GM12892 (cell line): Measurements from ENCODE around the gene MRPL43.

ENCODE experiments used
- DNase-seq: peaks from one replicate; pipeline ENCODE4 v3.0.0; 2011; ENCODE audit not compliant: insufficient read length
- FAIRE-seq: peaks from 2 replicates; lab custom pipeline; 2011; peaks lifted over from hg19 to GRCh38; lab: Jason Lieb, UNC
- POLR2A ChIP-seq: IDR thresholded peaks from 2 replicates; pipeline ENCODE4 v1.6.1; 2011; ENCODE audit warnings: low read depth, low read length, control low read depth
- POLR2AphosphoS5 ChIP-seq: IDR thresholded peaks from 2 replicates; pipeline ENCODE4 v1.6.1; 2011; ENCODE audit warnings: low read depth, low read length, control low read depth
- TAF1 ChIP-seq: IDR thresholded peaks from 2 replicates; pipeline ENCODE4 v1.6.1; 2011; ENCODE audit warnings: low read depth, mild to moderate bottlenecking, control low read depth, low read length, borderline replicate concordance

Gene MRPL43

DNA sequence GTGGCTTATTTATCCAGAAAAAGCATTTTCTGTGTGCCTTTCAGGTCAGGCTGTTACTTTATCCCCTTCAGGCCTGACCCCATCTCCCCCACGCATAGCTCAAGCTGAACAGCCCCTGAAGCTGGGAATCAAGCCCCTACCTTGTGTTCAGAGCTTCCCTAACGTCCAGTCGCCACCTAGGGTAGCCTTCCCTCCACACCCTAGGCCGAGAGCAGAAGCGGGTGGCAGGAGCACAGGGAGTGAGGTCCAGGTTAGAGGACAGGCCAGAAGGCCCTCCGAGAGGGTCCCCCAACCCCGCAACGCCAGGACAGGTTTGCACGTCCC, 18.5 kb downstream of the MRPL43 start:
- TF ChIP-seq POLR2AphosphoS5 (no peak), TAF1 (no peak), POLR2A (no peak)
- DNase-seq: no peak
- no peak for FAIRE-seq

DNA sequence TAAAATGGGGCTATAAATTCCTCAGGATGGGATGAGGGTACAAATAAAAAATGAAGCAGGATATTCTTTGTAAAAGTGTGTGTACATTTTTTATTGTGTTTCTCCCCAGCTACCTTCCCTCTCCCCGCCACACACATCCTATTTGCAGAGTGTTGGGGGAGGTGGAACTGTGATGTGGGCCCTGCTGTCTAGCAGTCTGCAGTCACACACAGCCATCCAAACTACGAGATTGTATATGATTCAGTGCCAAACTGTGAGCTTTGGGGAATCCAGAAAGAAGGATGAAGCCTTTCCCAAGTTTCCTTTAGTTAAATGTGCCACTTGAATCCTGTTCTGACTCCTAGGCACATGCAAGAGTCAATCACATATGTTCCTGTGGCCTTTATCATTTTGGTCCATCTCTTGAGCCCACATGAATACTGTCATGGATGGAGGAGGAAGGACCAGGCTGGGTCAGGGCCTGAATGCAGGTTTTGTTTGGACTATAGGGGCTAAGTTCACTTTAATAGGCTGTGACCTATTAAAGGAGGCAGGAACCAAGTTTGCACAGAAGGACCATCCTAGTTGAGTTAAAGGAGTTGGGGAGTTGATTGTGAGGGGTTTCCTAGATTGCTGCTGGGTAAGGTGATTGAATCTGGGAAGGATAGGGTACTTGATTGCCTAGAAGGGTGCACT, 19.1 kb downstream of the MRPL43 start:
- TF ChIP-seq POLR2A: no peak
- no peak for TF ChIP-seq TAF1
- TF ChIP-seq POLR2AphosphoS5: no peak
- FAIRE-seq (no peak), DNase-seq (no peak)

DNA sequence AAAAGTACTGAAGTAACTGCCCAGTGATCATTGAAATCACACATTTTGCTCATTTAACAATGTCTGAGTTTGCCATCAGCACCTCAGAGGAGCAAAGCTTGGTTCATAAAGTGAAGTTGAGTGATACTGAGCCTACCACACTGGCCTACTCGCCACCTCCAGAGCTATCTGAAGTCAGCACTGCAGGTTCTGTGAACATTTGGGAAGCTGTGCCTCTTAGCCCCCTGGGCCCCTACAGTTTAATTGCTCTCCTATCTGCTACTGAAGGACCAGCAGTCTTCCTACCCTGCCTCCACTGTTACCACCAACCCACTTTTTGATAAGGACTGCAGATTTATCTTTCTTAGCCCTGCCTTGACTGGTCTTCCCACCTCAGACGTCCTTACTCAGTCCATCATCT, 20.0 kb downstream of the MRPL43 start:
- no peak for DNase-seq
- no peak for FAIRE-seq
- TF ChIP-seq POLR2A (no peak), POLR2AphosphoS5 (no peak), TAF1 (no peak)

DNA sequence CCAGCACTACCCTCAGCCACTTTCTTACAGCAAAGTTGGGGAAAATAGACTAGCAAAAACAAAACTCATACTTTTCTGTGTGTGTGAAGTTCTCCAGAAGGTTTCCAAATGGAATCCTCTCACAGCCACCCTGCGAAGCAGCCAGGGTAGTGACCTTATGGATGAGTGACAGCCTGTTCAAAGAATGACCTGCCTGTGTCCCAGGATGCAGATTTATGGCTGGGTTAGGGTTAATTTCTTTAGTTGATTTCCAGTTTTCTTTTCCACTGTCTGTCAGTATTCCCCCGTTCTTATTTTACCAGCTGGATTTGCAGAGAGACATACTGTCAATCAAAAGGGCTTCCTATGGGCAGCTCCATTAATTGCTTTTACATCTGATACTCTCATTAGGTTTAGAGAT, 20.4 kb downstream of the MRPL43 start:
- no peak for TF ChIP-seq POLR2AphosphoS5
- TF ChIP-seq POLR2A: no peak
- TF ChIP-seq TAF1: no peak
- FAIRE-seq (no peak), DNase-seq (no peak)

DNA sequence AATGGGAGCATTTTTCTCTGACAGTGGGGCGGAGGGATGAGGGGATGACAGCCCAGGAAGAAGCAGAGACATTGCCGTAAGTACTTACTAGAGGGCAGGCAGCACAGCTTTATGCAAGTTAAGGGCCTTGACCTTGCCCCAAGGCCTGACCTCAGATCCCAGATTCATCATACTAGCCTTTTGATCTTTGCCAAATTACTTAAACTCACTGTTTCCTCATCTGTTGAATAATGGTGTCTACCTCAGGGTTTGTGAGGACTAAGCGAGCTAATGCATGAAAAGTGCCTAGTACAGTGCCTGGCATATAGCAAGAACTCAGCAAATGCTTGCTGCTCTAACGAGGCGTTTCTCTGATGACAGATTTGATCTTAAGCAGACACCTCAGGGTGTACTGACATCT, 21.5 kb downstream of the MRPL43 start:
- FAIRE-seq: no peak
- no peak for DNase-seq
- TF ChIP-seq TAF1 (no peak), POLR2A (no peak), POLR2AphosphoS5 (no peak)

DNA sequence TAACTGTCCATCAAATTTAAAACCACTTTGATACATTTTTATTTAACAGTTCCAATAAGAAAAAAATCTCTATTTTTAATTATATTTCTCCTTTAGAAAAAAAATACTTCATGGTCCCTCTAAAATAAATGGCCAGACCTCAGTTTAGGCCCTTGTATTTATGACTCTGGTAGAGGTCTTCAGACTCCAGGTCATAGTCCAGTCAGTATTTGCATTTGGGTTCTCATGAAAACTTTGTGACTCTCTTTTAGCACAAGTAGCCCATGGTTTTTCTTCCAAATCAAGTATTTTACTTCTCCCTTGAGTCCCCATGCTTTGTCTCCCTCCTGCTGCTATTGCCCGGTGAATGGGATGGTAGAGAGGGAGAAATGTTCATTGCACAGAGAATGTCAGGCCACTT, 23.5 kb downstream of the MRPL43 start:
- no peak for TF ChIP-seq TAF1
- TF ChIP-seq POLR2A: no peak
- TF ChIP-seq POLR2AphosphoS5: no peak
- FAIRE-seq (no peak), DNase-seq (no peak)

DNA sequence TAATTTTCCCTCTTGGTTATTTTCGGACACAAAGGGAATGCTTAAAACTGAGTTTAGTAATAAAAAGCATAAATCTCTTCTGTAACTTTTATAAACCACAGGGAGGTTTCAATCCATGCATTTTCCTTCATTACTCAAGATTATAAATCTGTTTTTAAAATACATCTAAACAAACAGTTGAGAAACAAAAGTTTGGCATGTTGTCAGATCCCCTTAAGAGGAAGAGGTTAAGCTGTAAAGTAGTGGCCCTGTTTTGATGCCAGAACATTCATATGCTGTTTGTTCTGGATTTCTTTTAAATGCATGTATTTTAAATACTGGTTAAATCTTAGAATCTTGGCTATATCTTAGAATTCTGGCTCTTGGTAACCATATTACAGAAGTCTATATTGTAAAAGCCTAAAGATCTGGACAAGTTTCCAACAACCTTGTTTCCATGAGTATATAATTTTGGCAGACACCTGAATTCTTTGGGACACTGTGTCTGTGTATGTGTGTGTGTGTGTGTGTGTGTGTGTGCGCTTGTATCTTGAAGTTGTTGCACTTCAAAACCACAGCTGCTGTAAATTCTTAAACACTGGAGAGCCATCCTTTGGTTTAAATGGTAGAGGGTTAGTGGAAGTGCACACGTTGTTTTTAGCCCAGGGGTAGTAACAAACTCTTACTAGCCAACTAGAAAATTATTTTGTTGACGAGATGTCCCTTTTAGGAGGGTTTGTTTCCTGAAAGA, 24.8 kb downstream of the MRPL43 start:
- FAIRE-seq (no peak), DNase-seq (no peak)
- no peak for TF ChIP-seq POLR2A
- no peak for TF ChIP-seq POLR2AphosphoS5
- no peak for TF ChIP-seq TAF1

DNA sequence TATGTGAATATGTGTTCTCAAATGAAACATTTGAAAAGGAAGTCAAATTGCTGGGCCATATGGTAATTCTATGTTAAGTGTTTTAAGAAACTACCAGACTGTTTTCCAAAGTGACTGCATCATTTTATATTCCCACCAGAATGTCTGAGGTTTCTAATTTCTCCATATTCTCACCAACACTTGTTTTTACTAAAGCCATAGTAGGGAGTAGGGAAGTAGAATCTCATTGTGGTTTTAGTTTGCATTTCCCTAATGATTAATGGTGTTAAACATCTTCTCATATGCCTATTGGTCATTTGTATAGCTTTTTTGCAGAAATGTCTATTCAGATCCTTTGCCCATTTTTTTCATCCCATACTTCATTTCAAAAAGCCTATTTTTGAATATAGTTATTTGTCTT, 27.0 kb downstream of the MRPL43 start:
- FAIRE-seq (no peak), DNase-seq (no peak)
- TF ChIP-seq TAF1 (no peak), POLR2A (no peak), POLR2AphosphoS5 (no peak)

DNA sequence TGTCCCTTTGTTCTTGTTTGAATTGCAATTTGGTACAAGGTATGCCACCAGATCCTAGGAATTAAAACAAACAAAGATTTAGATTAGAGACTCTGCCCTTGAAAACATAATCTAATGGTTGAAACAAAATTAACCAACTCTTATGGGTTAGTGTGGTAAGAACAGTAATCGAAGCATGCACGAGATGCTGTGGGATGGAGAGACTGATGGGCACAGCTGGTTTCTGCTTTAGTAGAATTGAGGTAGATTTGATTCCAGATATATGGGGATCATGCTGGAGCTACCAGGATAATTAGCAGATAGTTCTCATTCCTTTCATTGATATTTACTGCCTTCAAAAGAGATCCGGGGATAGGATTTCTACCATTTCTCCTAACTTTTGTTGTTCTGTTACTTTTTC, 38.4 kb downstream of the MRPL43 start:
- no peak for TF ChIP-seq POLR2A
- TF ChIP-seq POLR2AphosphoS5: no peak
- FAIRE-seq: no peak
- no peak for DNase-seq

DNA sequence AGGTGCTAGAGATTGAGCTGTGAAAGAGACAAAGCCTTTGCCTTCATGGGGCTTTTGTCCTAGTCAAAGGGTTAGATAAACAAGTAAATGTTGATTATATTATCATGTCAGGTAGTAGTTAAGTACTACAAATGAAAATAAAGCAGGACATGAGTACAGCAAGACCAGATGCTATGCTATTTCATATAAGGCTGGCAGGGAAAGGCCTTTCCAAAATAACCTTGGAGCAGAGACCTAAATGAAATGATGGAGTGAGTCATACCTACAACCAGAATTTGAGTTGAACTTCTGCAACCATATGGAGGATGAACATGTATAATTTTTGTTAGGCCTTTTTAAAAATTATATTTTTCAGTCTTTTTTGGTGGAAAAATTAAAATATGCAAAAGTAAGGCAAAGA, 41.5 kb downstream of the MRPL43 start:
- TF ChIP-seq POLR2AphosphoS5 (no peak), TAF1 (no peak), POLR2A (no peak)
- FAIRE-seq: no peak
- DNase-seq: no peak

DNA sequence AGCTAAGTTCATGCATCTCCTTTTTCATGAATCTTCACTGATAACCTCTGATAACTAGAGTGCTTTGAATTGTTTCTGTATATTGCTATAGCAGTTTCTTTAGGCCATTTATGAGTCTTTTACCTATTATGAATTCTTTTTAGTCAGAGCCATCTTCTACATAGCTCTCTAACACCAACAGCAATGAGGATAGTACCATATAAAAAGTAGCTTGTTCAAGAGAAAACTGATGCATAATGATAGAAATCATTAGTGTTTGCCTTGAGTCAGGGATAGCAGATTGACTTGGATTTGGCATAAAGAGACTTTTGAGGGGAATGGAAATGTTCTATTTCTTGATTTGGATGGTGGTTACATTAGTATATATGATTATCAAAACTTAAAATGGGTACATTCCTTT, 43.8 kb downstream of the MRPL43 start:
- TF ChIP-seq POLR2A (no peak), TAF1 (no peak), POLR2AphosphoS5 (no peak)
- FAIRE-seq (no peak), DNase-seq (no peak)

DNA sequence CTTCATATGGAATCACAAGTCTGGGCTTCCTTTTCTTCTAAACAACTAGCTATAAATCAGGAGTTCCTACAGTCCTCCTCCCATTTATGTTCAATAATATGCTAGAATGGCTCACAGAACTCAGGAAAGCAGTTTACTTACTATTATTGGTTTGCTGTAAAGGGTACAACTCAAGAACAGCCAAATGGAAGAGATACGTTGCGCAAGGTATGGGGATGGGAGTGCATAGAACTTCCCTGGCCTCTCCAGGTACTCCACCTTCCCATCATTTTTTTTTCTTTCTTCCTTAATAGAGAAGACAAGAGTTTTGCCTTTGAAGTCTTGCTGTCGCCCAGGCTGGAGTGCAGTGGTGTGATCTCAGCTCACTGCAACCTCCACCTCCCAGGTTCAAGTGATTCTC, 45.1 kb downstream of the MRPL43 start:
- no peak for DNase-seq
- no peak for FAIRE-seq
- TF ChIP-seq POLR2A: no peak
- TF ChIP-seq POLR2AphosphoS5: no peak
- no peak for TF ChIP-seq TAF1
